Stimulated activated naive CD8-positive, alpha-beta T cell treated with anti-CD3 and anti-CD28 coated beads, Interleukin-15, Interleukin-2, amounts not matched to agents 100 U/mL and 50 U/mL, for 24 hours (primary cell): ENCODE results near the gene OTOGL.
"Not testable (repeated sequence)": the region's sequence is repeated elsewhere in the genome, so short reads cannot be mapped to it uniquely, and the experiment has no call there.

Source experiments
- ATAC-seq: fragments of 150-1000 bp; cut with Tn5 transposase; one replicate; pipeline ENCODE4 v1.10.0; 2021
- DNase-seq: peaks from one replicate; pipeline ENCODE4 v3.0.0; 2021

The OTOGL gene

GRCh38 chr12:80282226-80282625 is 182.9 kb downstream of the OTOGL start:
- DNase-seq (no peak), ATAC-seq (no peak)

- DNase-seq (no peak), ATAC-seq (no peak)
These were observed 183.4 kb downstream of the OTOGL start for GRCh38 chr12:80282761-80283160.

GRCh38 chr12:80291108-80291754 is 191.9 kb downstream of the OTOGL start:
- DNase-seq, result no peak
- no peak for ATAC-seq

- ATAC-seq (no peak), DNase-seq (no peak)
These were observed 194.0 kb downstream of the OTOGL start for GRCh38 chr12:80293347-80293746.

- DNase-seq (no peak), ATAC-seq (no peak)
These were observed 194.4 kb downstream of the OTOGL start for GRCh38 chr12:80293759-80294158.

- no peak for ATAC-seq
- no peak for DNase-seq
These were observed 199.9 kb downstream of the OTOGL start for GRCh38 chr12:80299219-80299618.

- DNase-seq, result no peak
- no peak for ATAC-seq
These were observed 200.6 kb downstream of the OTOGL start for GRCh38 chr12:80299976-80300375.

- ATAC-seq, DNase-seq: not testable (repeated sequence)
These were observed 208.1 kb downstream of the OTOGL start for GRCh38 chr12:80307436-80307835.

GRCh38 chr12:80313209-80313608 is 213.9 kb downstream of the OTOGL start:
- no peak for DNase-seq
- no peak for ATAC-seq

GRCh38 chr12:80314741-80315140 is 215.4 kb downstream of the OTOGL start:
- no peak for ATAC-seq
- DNase-seq, result no peak

- ATAC-seq, result no peak
- DNase-seq, result no peak
These were observed 216.9 kb downstream of the OTOGL start for GRCh38 chr12:80316222-80316621.

GRCh38 chr12:80317307-80317706 is 218.0 kb downstream of the OTOGL start:
- DNase-seq (no peak), ATAC-seq (no peak)

GRCh38 chr12:80317899-80318298 is 218.6 kb downstream of the OTOGL start:
- DNase-seq (no peak), ATAC-seq (no peak)

- ATAC-seq, result no peak
These were observed 220.9 kb downstream of the OTOGL start for GRCh38 chr12:80320121-80320678.

GRCh38 chr12:80321653-80322052 is 222.3 kb downstream of the OTOGL start:
- DNase-seq (no peak), ATAC-seq (no peak)

More at GRCh38 chr12:80320121-80320678, 220.9 kb downstream of the OTOGL start:
- no peak for DNase-seq

GRCh38 chr12:80325167-80325959 is 226.0 kb downstream of the OTOGL start:
- ATAC-seq, result no peak
- no peak for DNase-seq

GRCh38 chr12:80332827-80333226 is 233.5 kb downstream of the OTOGL start:
- ATAC-seq (no peak), DNase-seq (no peak)

- no peak for DNase-seq
These were observed 253.1 kb downstream of the OTOGL start for GRCh38 chr12:80352474-80352873.

GRCh38 chr12:80353254-80353653 is 253.9 kb downstream of the OTOGL start:
- ATAC-seq, result no peak
- no peak for DNase-seq

More at GRCh38 chr12:80352474-80352873, 253.1 kb downstream of the OTOGL start:
- no peak for ATAC-seq

- no peak for ATAC-seq
- no peak for DNase-seq
These were observed 256.8 kb downstream of the OTOGL start for GRCh38 chr12:80356097-80356496.

GRCh38 chr12:80359703-80360102 is 260.4 kb downstream of the OTOGL start:
- ATAC-seq (no peak), DNase-seq (no peak)

- ATAC-seq, result no peak
- DNase-seq, result no peak
These were observed 264.7 kb downstream of the OTOGL start for GRCh38 chr12:80364056-80364455.

- no peak for DNase-seq
These were observed 274.3 kb downstream of the OTOGL start for GRCh38 chr12:80373666-80374065.

More at GRCh38 chr12:80373666-80374065, 274.3 kb downstream of the OTOGL start:
- ATAC-seq, result no peak
